Stimulated activated CD4-positive, alpha-beta T cell treated with anti-CD3 and anti-CD28 coated beads, Interleukin-12 subunit alpha, Interleukin-12 subunit beta, amount 100 ng/mL, for 4 hours (primary cell): ENCODE measurements around the gene DNAJA3.
A peak's percentile ranks its signal among the peaks of the same experiment; 100 is the strongest.

Experiments
- DNase-seq: peaks from one replicate; pipeline ENCODE4 v3.0.0-alpha.2; 2020

Gene DNAJA3

GRCh38 chr16:4408323-4408690 is 17.4 kb upstream of the DNAJA3 start:
- DNase-seq: no peak

GRCh38 chr16:4409081-4409932 is 16.4 kb upstream of the DNAJA3 start:
- no peak for DNase-seq

- DNase-seq: no peak
These were observed 15.2 kb upstream of the DNAJA3 start for GRCh38 chr16:4410335-4411075.

- no peak for DNase-seq
These were observed 14.0 kb upstream of the DNAJA3 start for GRCh38 chr16:4411684-4412083.

GRCh38 chr16:4412159-4412558 is 13.5 kb upstream of the DNAJA3 start:
- DNase-seq: no peak

GRCh38 chr16:4412854-4413253 is 12.8 kb upstream of the DNAJA3 start:
- DNase-seq: no peak

- DNase-seq: peak; percentile 60
These were observed 11.3 kb upstream of the DNAJA3 start for GRCh38 chr16:4414187-4414917.

- peak; percentile 42 for DNase-seq
These were observed 10.0 kb upstream of the DNAJA3 start for GRCh38 chr16:4415538-4416199.

GRCh38 chr16:4416200-4417032 is 9.3 kb upstream of the DNAJA3 start, which contains the start of gene CORO7:
Gene CORO7, minus strand, starts transcription at chr16:4416596. Its CDS starts 78 bp downstream, at chr16:4416518.
- peak; percentile 98 for DNase-seq

GRCh38 chr16:4419402-4419959 is 6.2 kb upstream of the DNAJA3 start:
- DNase-seq: no peak

- no peak for DNase-seq
These were observed 5.1 kb upstream of the DNAJA3 start for GRCh38 chr16:4420505-4421105.

- DNase-seq: no peak
These were observed 485 bp downstream of the DNAJA3 start for GRCh38 chr16:4426021-4426684.

GRCh38 chr16:4426722-4427372 is 1.2 kb downstream of the DNAJA3 start:
- DNase-seq: no peak

- DNase-seq: no peak
These were observed 2.8 kb downstream of the DNAJA3 start for GRCh38 chr16:4428500-4428899.

- no peak for DNase-seq
These were observed 5.4 kb downstream of the DNAJA3 start for GRCh38 chr16:4431023-4431422.

- DNase-seq: no peak
These were observed 7.6 kb downstream of the DNAJA3 start for GRCh38 chr16:4433228-4433627.

GRCh38 chr16:4433914-4434787 is 8.5 kb downstream of the DNAJA3 start:
- DNase-seq: no peak

- DNase-seq: no peak
These were observed 9.8 kb downstream of the DNAJA3 start for GRCh38 chr16:4435337-4436067.
